Measurements from ENCODE around the gene D2HGDH. TPM values are rescaled to one million over a fixed set of nuclear protein-coding genes. Genes with fewer than 3 reads are reported as not detected.
A peak's percentile ranks its signal among the peaks of the same experiment; 100 is the strongest.

D2HGDH gene
- total and polyA plus RNA-seq, 2 of the 13 experiments (the other 11 are each of a cell fraction or from before 2014, with no cell fraction given): 19.2 to 20.3 TPM

GRCh38 chr2:241701399-241702154, 32.9 kb upstream of the D2HGDH start, which contains the start of gene ING5 (continued):
- TF ChIP-seq, protein P1, sequence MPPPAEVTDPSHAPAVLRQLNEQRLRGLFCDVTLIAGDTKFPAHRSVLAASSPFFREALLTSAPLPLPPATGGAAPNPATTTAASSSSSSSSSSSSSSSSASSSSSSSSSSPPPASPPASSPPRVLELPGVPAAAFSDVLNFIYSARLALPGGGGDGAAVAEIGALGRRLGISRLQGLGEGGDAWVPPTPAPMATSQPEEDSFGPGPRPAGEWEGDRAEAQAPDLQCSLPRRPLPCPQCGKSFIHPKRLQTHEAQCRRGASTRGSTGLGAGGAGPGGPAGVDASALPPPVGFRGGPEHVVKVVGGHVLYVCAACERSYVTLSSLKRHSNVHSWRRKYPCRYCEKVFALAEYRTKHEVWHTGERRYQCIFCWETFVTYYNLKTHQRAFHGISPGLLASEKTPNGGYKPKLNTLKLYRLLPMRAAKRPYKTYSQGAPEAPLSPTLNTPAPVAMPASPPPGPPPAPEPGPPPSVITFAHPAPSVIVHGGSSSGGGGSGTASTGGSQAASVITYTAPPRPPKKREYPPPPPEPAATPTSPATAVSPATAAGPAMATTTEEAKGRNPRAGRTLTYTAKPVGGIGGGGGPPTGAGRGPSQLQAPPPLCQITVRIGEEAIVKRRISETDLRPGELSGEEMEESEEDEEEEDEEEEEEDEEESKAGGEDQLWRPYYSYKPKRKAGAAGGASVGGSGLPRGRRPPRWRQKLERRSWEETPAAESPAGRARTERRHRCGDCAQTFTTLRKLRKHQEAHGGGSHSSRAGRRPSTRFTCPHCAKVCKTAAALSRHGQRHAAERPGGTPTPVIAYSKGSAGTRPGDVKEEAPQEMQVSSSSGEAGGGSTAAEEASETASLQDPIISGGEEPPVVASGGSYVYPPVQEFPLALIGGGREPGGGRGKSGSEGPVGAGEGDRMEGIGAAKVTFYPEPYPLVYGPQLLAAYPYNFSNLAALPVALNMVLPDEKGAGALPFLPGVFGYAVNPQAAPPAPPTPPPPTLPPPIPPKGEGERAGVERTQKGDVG (CRISPR knock-in tag; IDR thresholded peaks at IDR 0.05; ENCODE audit: borderline replicate concordance): no peak
- TF ChIP-seq HMGA1 (CRISPR knock-in tag; conservative IDR thresholded peaks at IDR 0.05): no peak
- no peak for TF ChIP-seq HOXA7 (CRISPR knock-in tag; IDR thresholded peaks at IDR 0.05)
- peak; percentile 85 for TF ChIP-seq ZNF574 (CRISPR knock-in tag; IDR thresholded peaks at IDR 0.05)
- TF ChIP-seq HNRNPLL (IDR thresholded peaks at IDR 0.05; ENCODE audit: low read depth, low read length, poor library complexity, severe bottlenecking): peak; percentile 72
- no peak for TF ChIP-seq MIER2 (CRISPR knock-in tag; IDR thresholded peaks at IDR 0.05)
- no peak; the same call in 1 of the 2 replicates for TF ChIP-seq NR2F2 (IDR thresholded peaks at IDR 0.05; ENCODE audit: borderline replicate concordance, low read depth)
- TF ChIP-seq DMAP1 (CRISPR knock-in tag; IDR thresholded peaks at IDR 0.05): peak; percentile 98
- peak; percentile 92; the same call in 1 of the 2 replicates for TF ChIP-seq ZNF879 (CRISPR knock-in tag; IDR thresholded peaks at IDR 0.05)
- peak; percentile 86; the same call in 1 of the 2 replicates for TF ChIP-seq ARID2 (CRISPR knock-in tag; IDR thresholded peaks at IDR 0.05; ENCODE audit: borderline replicate concordance)
- peak; percentile 59 for TF ChIP-seq BCL6 (CRISPR knock-in tag; IDR thresholded peaks at IDR 0.05)
- no peak for TF ChIP-seq ZNF432 (CRISPR knock-in tag; IDR thresholded peaks at IDR 0.05; ENCODE audit: borderline replicate concordance)
- TF ChIP-seq BORCS8-MEF2B (CRISPR knock-in tag; IDR thresholded peaks at IDR 0.05): peak; percentile 90
- TF ChIP-seq, protein P2, sequence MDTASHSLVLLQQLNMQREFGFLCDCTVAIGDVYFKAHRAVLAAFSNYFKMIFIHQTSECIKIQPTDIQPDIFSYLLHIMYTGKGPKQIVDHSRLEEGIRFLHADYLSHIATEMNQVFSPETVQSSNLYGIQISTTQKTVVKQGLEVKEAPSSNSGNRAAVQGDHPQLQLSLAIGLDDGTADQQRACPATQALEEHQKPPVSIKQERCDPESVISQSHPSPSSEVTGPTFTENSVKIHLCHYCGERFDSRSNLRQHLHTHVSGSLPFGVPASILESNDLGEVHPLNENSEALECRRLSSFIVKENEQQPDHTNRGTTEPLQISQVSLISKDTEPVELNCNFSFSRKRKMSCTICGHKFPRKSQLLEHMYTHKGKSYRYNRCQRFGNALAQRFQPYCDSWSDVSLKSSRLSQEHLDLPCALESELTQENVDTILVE (CRISPR knock-in tag; IDR thresholded peaks at IDR 0.05): 0 out of 2 replicates have a peak, but pooled peaks have one; percentile 23
- TF ChIP-seq, protein P3, sequence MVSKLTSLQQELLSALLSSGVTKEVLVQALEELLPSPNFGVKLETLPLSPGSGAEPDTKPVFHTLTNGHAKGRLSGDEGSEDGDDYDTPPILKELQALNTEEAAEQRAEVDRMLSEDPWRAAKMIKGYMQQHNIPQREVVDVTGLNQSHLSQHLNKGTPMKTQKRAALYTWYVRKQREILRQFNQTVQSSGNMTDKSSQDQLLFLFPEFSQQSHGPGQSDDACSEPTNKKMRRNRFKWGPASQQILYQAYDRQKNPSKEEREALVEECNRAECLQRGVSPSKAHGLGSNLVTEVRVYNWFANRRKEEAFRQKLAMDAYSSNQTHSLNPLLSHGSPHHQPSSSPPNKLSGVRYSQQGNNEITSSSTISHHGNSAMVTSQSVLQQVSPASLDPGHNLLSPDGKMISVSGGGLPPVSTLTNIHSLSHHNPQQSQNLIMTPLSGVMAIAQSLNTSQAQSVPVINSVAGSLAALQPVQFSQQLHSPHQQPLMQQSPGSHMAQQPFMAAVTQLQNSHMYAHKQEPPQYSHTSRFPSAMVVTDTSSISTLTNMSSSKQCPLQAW (CRISPR knock-in tag; IDR thresholded peaks at IDR 0.05): 0 out of 2 replicates have a peak, but pooled peaks have one; percentile 21
- TF ChIP-seq THYN1 (CRISPR knock-in tag; IDR thresholded peaks at IDR 0.05; ENCODE audit: borderline replicate concordance, low read depth): 0 out of 2 replicates have a peak, but pooled peaks have one; percentile 23
- TF ChIP-seq CHD2 (IDR thresholded peaks at IDR 0.05; ENCODE audit: low read depth, low read length): peak; percentile 64
- TF ChIP-seq TBX2 (CRISPR knock-in tag; IDR thresholded peaks at IDR 0.05; ENCODE audit: borderline replicate concordance): peak; percentile 89
- no peak; the same call in 1 of the 2 replicates for TF ChIP-seq GPN1 (CRISPR knock-in tag; IDR thresholded peaks at IDR 0.05; ENCODE audit: borderline replicate concordance)
- peak; percentile 19 for TF ChIP-seq JARID2 (CRISPR knock-in tag; IDR thresholded peaks at IDR 0.05; ENCODE audit: insufficient replicate concordance)

All from HepG2 (cell line).